Measurements from ENCODE around the gene SART1. TPM values are rescaled to one million over a fixed set of nuclear protein-coding genes. Genes with fewer than 3 reads are reported as not detected.

Gene SART1
- total RNA-seq, 1 experiment from 2014 or later, result 240 TPM

- Histone ChIP-seq H3K36me3 (ENCODE audit: low read depth, low read length) (no peaks in the 10 kb centered on the region), H2AFZ (ENCODE audit: low read length) (no peak overlapping the region), H3K79me2 (ENCODE audit: low read length) (peaks cover 72% of the 10 kb centered on the region), H3K9ac (ENCODE audit: low read length) (peak overlapping the region; percentile 92), H3K4me1 (ENCODE audit: insufficient read depth, low read length) (peaks cover 75% of the 10 kb centered on the region), H3K9me2 (replicated peaks; ENCODE audit: low read length) (no peaks in the 10 kb centered on the region), H3F3A (ENCODE audit: low read length, unreplicated experiment) (peaks cover 5% of the 10 kb centered on the region), H3K4me3 (ENCODE audit: low read length) (no peak overlapping the region), H3K9me3 (ENCODE audit: low read length) (no peaks in the 10 kb centered on the region), H4K20me1 (ENCODE audit: low read length) (no peaks in the 10 kb centered on the region), H3K27ac (ENCODE audit: low read length) (peak overlapping the region; percentile 93), H3K27me3 (ENCODE audit: low read length) (no peaks in the 10 kb centered on the region), H3K4me2 (ENCODE audit: low read length) (peak overlapping the region; percentile 40)
- intact Hi-C loops (cut with micrococcal nuclease), result no loop called here
- DNase-seq (no peak), ATAC-seq (no peak; the same call in 1 of the 2 replicates)
- TF ChIP-seq CTCF (conservative IDR thresholded peaks at IDR 0.05; ENCODE audit: low read depth, low read length), result no peak
- BruUV-seq (replicated peaks), result no TSS peak
- ChIA-PET POLR2A (ENCODE audit: unreplicated experiment) (interaction anchor here (0.5 to 1.7 kb wide), 8 partner anchors 12 to 1670 kb away, joined by 3 to 35 read pairs (median 8); partner anchors contain the start of genes CCDC85B, FIBP and FOSL1), CTCF (interaction anchor here (1.1 to 1.3 kb wide), 2 partner anchors 15 to 27 kb away, joined by 3 to 16 read pairs; partner anchors contain the start of genes FIBP and FOSL1)
Observed at GRCh38 chr11:65915101-65915820, 46.3 kb upstream of the SART1 start.

- Histone ChIP-seq H3K27ac (ENCODE audit: low read length) (peak overlapping the region; percentile 93), H4K20me1 (ENCODE audit: low read length) (0 out of 2 replicates have a peak, but pooled peaks cover 3% of the 10 kb centered on the region), H3K4me1 (ENCODE audit: insufficient read depth, low read length) (peaks cover 72% of the 10 kb centered on the region), H3F3A (ENCODE audit: low read length, unreplicated experiment) (peaks cover 5% of the 10 kb centered on the region), H3K9me3 (ENCODE audit: low read length) (no peaks in the 10 kb centered on the region), H3K9ac (ENCODE audit: low read length) (peak overlapping the region; percentile 92), H3K4me3 (ENCODE audit: low read length) (peak overlapping the region; percentile 76; the same call in 1 of the 2 replicates), H3K27me3 (ENCODE audit: low read length) (no peaks in the 10 kb centered on the region), H3K79me2 (ENCODE audit: low read length) (peaks cover 73% of the 10 kb centered on the region), H3K9me2 (replicated peaks; ENCODE audit: low read length) (no peaks in the 10 kb centered on the region), H3K4me2 (ENCODE audit: low read length) (peak overlapping the region; percentile 86), H2AFZ (ENCODE audit: low read length) (no peak overlapping the region), H3K36me3 (ENCODE audit: low read depth, low read length) (no peaks in the 10 kb centered on the region)
- POLR2A ChIA-PET (ENCODE audit: unreplicated experiment), result interaction anchor here (0.5 to 1.7 kb wide), 8 partner anchors 13 to 1671 kb away, joined by 3 to 35 read pairs (median 8); partner anchors contain the start of genes CCDC85B, FIBP and FOSL1
- CTCF ChIA-PET, result interaction anchor here (1.1 to 1.3 kb wide), 2 partner anchors 16 to 28 kb away, joined by 3 to 16 read pairs; partner anchors contain the start of genes FIBP and FOSL1
- no TSS peak for BruUV-seq (replicated peaks)
- TF ChIP-seq EZH2phosphoT487 (IDR thresholded peaks at IDR 0.05; ENCODE audit: borderline replicate concordance, low read length) (no peak), EZH2 (IDR thresholded peaks at IDR 0.05; ENCODE audit: low read length, unreplicated experiment) (no peak), CTCF (conservative IDR thresholded peaks at IDR 0.05; ENCODE audit: low read depth, low read length) (no peak)
- peak; percentile 99 for DNase-seq
- peak; percentile 41 for ATAC-seq
- intact Hi-C loops (cut with micrococcal nuclease), result no loop called here
Observed at GRCh38 chr11:65915821-65916251, 45.7 kb upstream of the SART1 start.
